H4 (cell line): ENCODE measurements around the gene FAM184A. TPM values are rescaled to one million over a fixed set of nuclear protein-coding genes. Genes with fewer than 3 reads are reported as not detected.
"Not testable (repeated sequence)": the region's sequence is repeated elsewhere in the genome, so short reads cannot be mapped to it uniquely, and the experiment has no call there.

Experiments used
- DNase-seq: peaks from one replicate; pipeline ENCODE4 v3.0.0-alpha.2; 2015; ENCODE audit warnings: low spot score
- total RNA-seq: library from RNA; depleted of rRNA; stranded (reverse); fragments of >200 nt; shearing (Covaris generic); gene quantifications from 2 replicates; pipeline ENCODE4 v1.2.3, GENCODE V29; 2014; rRNA removed

FAM184A gene, protein sequence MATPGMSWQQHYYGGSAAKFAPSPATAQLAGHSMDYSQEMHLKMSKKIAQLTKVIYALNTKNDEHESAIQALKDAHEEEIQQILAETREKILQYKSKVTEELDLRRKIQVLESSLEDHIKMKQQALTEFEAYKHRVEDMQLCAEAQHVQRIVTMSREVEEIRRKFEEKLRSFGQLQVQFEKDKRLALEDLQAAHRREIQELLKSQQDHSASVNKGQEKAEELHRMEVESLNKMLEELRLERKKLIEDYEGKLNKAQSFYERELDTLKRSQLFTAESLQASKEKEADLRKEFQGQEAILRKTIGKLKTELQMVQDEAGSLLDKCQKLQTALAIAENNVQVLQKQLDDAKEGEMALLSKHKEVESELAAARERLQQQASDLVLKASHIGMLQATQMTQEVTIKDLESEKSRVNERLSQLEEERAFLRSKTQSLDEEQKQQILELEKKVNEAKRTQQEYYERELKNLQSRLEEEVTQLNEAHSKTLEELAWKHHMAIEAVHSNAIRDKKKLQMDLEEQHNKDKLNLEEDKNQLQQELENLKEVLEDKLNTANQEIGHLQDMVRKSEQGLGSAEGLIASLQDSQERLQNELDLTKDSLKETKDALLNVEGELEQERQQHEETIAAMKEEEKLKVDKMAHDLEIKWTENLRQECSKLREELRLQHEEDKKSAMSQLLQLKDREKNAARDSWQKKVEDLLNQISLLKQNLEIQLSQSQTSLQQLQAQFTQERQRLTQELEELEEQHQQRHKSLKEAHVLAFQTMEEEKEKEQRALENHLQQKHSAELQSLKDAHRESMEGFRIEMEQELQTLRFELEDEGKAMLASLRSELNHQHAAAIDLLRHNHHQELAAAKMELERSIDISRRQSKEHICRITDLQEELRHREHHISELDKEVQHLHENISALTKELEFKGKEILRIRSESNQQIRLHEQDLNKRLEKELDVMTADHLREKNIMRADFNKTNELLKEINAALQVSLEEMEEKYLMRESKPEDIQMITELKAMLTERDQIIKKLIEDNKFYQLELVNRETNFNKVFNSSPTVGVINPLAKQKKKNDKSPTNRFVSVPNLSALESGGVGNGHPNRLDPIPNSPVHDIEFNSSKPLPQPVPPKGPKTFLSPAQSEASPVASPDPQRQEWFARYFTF
- total RNA-seq = 1.4 and 2.1 TPM in 2 replicates

- peak; percentile 30 for DNase-seq
Observed at GRCh38 chr6:119078376-119079282, at the start of gene FAM184A. TSS of gene FAM184A (minus strand) at chr6:119078664. CDS start at chr6:119078299, 365 bp downstream.

DNA sequence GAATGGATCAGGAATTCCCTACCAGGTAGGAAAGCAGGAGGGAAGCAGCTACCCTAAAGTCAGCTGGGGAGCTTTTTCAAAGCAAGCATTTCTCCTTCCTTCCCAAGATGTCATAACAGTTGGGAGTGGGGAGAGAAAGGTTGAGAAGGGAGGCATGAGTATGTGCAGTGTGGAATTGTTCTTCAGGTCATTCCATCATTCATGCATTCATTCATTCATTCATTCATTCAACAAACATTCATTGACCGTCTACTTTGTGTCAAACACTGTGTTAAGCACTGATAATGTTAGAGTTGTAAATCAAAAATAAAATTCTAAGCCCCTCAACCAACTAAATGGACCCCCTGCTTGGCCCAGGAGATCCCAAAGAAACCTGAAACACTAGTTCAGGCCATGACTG, 49.2 kb upstream of the FAM184A start:
- DNase-seq = no peak

DNA sequence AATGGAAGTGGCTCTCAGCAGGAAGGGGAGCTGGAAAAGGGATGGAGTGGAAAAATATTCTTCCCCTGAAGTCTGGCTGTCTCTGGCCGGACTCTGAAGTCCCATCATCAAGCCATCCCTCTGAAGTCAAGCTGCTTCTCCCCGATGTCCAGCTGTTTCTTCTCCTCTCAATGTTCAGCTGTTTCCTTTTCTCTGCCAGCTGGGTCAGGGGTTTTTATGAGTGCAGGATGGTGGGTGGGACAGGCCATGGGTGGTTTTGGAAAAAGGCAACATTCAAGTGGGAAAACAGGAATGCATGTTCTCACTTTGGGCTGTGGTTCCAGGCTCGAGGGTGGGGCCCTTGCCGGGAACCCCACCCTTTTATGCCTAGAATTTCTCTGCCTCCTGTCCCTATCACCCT, 48.4 kb upstream of the FAM184A start:
- DNase-seq = no peak

DNA sequence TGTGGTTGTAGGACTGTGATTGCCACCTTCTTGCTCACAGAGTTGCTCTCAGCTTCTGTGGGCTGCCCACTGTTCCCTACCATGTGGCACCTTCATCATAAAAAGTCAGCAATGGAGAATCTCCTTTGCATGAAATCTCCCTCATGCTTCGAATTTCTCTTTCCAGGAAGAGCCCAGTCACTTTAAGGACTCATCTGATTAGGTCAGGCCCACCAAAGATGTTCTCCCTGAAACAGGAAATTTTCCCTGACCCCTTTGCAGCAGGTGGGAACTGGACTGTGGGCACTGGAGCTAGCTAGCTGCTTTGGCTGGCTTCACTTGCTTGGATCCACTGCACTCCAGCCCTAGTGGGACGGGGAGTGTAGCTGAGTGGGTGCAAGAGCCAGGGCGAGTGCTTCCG, 47.7 kb upstream of the FAM184A start:
- no peak for DNase-seq

DNA sequence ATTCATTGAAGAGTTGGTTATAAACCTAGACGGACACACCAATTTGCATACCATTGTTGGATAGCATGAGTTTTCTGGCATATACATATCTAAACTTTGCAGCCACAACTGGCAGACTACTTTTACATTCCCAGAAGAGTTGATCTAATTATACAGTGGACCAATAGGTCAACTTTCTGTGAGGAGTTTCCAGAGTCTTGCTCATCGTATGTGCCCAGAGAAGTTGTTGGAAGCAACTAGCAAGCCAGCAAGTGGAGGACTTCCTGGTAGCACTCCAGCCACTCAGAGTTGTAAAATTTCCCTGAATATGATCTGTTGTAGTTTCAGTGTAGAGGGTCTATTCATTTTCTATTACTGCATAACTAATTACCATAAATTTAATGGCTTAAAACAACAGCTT, 47.1 kb upstream of the FAM184A start:
- no peak for DNase-seq

DNA sequence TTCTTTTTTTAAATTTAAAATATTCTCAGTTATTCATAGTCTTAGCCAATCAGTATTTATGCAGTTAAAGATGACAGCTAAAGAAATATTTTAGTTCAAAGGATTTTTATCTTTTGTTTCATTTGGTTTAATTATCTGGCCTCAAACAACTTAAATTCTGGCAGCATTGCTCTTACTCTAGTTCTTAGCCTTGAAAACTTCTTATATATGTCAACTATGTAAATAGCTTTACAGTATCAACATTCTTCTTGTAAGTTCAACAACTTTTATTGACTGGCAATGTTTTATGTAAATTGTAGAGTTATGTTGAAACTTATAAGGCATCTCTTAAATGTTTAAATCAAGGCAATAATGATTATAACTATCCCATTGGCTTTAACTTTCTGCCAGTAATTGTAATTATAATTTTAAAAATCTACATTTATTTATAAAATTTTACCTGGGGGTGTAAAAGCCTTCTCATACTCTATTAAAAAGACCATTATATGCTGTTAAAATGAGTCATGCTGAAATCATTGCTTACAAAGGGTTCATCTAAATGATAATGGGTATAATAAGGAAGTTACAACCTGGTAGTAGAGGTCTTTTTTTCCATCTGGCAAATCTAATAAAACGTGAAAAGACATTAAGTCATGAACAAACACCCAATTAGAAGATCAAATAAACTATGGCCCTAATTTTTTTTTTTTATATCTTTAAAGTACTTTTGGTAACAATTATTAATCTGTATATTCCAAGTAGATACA, 45.8 kb upstream of the FAM184A start:
- no peak for DNase-seq

DNA sequence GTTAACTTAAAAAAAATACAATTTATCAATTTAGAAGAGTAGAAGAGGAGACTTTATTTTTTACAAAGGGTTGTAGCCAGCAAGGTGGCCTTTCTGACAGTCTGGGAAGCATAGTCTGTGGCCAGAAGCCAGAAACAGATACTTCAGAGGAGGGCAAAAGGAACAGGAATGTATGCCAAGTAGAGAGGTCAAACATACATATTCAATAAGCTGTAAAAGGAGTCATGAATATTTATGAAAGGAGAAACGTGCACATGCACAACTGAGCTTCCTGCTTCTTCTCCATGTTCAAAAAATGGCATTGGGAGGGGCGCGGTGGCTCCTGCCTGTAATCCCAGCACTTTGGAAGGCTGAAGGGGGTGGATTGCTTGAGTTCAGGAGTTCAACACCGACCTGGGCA, 43.9 kb upstream of the FAM184A start:
- no peak for DNase-seq

DNA sequence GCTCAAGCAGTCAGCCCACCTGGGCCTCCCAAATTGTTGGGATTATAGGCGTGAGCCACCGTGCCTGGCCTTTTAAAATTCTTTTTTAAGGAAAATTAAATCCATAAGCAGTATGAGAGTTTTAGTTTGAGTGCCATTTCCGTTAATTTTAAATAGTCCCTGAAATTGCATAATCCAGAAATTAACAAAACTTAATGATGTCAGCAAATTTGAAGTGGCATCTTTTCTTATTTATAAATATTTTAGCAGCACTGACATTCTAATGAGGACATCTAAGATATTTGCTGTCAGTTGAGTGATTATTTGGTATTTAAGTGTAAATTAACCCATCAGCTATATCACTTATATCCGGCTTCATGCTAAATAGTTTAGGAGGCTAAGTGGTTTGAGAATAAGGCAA, 42.9 kb upstream of the FAM184A start:
- no peak for DNase-seq

DNA sequence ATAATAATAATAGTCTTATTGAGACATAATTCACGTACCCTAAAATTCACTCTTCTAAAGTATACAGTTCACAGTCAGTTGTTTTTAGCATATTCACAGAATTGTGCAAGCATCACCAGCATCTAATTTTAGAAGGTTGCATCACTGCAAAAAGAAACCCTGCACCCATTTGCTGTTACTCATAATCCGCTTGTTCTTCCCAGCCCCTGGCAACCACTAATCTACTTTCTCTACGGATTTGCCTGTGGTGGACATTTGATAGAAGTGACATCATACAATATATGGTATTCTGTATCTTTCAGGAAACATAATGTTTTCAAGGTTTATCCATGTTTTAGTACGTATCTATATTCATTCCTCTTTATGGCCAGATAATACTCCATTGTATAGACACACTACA, 41.5 kb upstream of the FAM184A start:
- DNase-seq = peak; percentile 34

DNA sequence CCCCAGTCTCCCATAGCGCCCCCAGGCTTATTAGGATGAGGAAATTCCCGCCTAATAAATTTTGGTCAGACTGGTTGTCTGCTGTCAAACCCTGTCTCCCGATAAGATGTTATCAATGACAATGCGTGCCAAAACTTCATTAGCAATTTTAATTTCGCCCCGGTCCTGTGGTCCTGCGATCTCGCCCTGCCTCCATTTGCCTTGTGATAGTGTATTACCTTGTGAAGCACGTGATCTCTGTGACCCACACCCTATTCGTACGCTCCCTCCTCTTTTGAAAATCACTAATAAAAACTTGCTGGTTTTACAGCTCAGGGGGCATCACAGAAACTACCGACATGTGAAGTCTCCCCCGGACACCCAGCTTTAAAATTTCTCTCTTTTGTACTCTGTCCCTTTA, 40.6 kb upstream of the FAM184A start:
- DNase-seq = not testable (repeated sequence)

GRCh38 chr6:119116712-119117281, 38.3 kb upstream of the FAM184A start:
- no peak for DNase-seq

DNA sequence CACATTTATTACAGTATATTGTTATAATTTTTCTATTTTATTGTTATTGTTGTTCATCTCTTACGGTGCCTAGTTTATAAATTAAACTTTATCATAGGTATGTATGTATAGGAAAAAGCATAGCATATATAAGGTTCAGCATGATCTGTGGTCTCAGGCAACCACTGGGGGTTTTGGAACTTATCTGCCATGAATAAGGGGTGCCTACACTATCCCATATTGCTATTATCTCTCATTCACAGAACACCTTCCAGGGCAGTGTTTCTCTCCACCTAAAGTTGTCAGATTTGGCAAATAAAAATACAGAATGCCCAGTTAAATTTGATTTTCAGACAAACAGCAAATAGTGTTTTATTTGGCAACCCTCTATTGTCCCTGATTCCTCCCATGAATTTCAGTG, 35.5 kb upstream of the FAM184A start:
- no peak for DNase-seq

DNA sequence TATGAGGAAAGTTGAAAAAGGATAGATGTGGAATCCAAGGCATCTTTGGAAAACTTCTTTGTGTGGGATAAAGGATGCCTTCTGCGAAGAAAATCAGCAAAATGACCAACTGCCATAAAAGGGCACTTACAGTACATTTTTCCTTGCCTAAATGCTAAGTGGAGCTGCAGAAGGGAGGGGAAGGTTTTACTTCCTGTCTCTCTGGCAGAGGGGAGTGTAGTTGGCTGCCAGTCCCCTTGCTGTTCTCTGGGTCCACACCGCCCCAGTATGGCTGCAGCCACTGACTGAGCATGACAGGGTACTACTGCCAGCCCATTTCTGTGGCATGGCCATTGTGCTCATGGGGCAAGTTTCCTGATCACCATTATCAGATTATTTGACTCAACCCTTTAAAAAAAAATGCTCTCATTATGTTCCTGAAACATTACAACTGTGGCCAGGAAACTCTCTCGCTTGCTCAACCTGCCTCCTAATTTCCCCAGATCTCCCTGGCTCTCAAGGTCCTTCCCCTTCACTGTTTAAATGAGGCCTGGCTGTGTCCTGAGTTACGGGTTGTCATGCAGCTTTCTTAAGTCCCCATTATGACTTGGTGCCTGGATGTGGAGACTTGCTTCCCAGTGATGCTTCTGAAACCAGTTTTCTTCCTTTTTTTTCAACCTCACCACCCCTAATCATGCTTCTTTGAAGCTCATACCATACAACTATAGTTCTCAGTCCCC, 34.5 kb upstream of the FAM184A start:
- DNase-seq = no peak

DNA sequence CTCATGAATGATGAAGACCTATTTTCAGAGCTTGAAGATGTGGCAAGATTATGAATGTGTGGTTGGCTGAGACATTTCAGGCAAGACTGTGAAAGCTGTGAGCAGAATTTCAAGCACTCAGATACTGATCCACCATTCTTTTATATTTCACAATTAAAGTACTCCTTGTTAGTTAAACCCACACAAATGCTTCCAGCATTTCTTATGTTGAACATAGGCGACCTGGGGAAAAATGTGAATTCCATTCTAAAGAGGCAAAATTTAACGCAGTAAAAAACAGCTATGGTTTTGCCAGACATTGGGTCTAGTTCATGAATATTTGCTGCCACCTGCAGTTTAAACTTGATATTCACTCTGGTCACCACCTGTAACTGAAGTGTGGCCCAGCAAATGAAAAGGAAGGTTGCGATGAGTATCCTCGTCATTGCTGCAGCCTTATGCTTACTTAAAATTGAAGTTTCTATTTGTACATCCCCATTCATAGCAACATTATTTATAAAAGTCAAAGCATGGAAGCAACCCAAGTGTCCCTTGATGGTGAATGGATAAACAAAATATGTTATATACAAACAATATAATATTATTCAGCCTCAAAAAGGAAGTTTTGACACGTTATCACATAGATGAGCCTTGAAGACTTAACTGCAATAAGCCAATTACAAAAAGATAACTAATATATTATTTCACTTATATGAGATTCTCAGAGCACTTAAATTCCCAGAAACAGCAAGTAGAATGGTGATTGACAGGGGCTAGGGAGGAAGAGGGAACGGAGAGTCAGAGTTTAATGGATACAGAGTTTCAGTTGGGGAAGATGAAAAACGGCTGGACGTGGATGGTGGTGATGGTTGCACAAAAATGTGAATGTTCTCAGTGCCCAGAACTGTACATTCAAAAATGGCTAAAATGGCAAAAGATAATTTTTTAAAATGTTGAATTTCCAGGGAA, 32.4 kb upstream of the FAM184A start:
- peak; percentile 21 for DNase-seq

GRCh38 chr6:119109654-119110325, 31.3 kb upstream of the FAM184A start:
- DNase-seq = no peak

GRCh38 chr6:119108076-119108475, 29.6 kb upstream of the FAM184A start:
- no peak for DNase-seq

GRCh38 chr6:119105282-119105681, 26.8 kb upstream of the FAM184A start:
- no peak for DNase-seq

DNA sequence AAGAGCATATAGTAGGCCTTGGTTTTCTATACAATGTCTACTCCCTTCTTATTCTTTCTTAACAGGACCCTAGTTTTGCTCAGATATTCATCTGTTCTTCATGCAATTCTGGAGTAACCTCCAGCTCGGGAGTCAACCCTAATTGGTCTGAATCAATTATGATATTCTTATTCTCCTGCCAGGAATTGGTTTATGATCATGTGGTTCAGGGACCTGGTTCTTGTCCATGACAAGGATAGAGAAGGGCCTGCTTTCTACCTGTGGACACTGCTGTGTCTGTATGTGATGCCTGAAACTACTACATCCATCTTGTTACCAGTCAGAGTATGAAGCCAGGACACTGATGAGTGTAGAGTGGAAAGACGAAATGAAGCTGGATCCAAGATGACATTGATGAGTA, 24.4 kb upstream of the FAM184A start:
- DNase-seq = no peak
